Fibroblast of the aortic adventitia (primary cell): ENCODE results near the gene ANTKMT. TPM values are rescaled to one million over a fixed set of nuclear protein-coding genes. Genes with fewer than 3 reads are reported as not detected.

Experiments
- DNase-seq: peaks from one replicate; pipeline ENCODE4 v3.0.0-alpha.2; 2010; ENCODE audit warnings: low read depth
- H3K4me3 ChIP-seq: 2 replicates; pipeline ENCODE4 v1.5.1; 2011; ENCODE audit warnings: low read depth, mild to moderate bottlenecking, control low read depth, low read length, moderate library complexity
- total RNA-seq: library from RNA; depleted of rRNA; stranded (reverse); fragments of >200 nt; gene quantifications from 2 replicates; pipeline ENCODE4 v1.2.3, GENCODE V29; 2012; ENCODE audit warnings: low replicate concordance
- TF ChIP-seq, protein P1 (sequence below): IDR thresholded peaks from 2 replicates; pipeline ENCODE4 v1.5.1; 2011; ENCODE audit warnings: mild to moderate bottlenecking, low read length, control low read depth, inconsistent platforms; ENCODE audit not compliant: insufficient read depth

The ANTKMT gene
- total RNA-seq, 1 donor = 21.8 TPM

DNA sequence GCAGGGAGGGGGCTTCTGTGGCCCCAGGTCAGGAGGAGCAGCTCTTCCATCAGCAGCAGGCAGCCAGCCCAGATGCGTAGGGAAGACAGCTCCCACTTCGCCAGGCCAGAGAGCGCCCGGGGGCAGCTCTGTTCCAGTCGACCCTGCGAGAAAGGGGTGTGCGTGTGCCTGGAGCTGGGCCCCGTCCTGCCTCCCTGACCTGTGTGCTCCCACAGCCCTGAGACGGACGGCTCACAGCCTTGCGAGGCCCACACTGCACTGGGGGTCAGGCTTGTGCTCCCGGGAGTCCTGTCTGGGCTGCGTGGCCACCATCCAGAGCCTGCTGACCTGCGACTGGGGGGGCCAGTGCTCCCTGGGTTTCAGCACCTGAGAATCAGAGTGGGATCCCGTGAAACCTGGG, 39.1 kb downstream of the ANTKMT start:
- H3K4me3 ChIP-seq = no peak overlapping the region
- TF ChIP-seq, protein P1, sequence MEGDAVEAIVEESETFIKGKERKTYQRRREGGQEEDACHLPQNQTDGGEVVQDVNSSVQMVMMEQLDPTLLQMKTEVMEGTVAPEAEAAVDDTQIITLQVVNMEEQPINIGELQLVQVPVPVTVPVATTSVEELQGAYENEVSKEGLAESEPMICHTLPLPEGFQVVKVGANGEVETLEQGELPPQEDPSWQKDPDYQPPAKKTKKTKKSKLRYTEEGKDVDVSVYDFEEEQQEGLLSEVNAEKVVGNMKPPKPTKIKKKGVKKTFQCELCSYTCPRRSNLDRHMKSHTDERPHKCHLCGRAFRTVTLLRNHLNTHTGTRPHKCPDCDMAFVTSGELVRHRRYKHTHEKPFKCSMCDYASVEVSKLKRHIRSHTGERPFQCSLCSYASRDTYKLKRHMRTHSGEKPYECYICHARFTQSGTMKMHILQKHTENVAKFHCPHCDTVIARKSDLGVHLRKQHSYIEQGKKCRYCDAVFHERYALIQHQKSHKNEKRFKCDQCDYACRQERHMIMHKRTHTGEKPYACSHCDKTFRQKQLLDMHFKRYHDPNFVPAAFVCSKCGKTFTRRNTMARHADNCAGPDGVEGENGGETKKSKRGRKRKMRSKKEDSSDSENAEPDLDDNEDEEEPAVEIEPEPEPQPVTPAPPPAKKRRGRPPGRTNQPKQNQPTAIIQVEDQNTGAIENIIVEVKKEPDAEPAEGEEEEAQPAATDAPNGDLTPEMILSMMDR = no peak
- no peak for DNase-seq

DNA sequence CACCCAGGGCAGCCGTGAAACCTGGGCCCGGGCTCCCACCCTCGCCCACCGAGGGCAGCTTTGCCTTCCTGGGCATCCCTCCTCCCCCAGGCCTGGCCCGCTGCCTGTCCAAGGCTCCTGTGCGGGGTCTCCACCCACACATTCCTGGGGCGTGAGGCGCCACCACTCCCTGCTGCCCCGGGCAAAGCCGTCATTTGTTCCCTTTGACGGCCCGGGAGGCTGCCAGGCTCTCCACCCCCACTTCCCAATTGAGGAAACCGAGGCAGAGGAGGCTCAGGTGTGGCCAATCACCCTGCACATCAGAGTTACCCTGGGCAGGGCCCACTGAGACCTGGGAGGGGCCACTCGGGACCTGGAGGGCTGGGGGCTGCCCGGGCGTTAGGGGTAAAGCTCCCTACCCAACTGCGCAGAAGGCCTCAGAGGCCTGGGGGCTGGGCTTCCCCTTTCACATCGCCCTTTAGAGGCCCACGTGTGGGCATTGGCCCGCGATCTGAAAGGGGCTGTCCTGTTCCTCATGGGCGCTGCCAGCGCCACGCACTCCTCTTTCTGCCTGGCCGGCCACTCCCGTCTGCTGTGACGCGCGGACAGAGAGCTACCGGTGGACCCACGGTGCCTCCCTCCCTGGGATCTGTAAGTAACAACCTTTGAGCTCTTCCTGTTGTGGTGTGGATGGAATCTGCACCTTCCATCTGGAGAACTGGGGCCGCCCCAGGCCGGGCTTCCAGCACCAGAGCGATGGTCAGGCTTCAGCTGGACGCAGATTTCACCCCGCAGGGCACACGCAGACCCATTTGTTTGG, 39.8 kb downstream of the ANTKMT start, which contains the start of gene MSLN:
Gene MSLN, plus strand, starts transcription at position 190 of the 799 bp plus-strand sequence. CDS start 1,947 bp downstream, outside the sequence.
- H3K4me3 ChIP-seq = no peak within 1 kb of the TSS
- TF ChIP-seq, protein P1 = no peak
- DNase-seq = no peak

DNA sequence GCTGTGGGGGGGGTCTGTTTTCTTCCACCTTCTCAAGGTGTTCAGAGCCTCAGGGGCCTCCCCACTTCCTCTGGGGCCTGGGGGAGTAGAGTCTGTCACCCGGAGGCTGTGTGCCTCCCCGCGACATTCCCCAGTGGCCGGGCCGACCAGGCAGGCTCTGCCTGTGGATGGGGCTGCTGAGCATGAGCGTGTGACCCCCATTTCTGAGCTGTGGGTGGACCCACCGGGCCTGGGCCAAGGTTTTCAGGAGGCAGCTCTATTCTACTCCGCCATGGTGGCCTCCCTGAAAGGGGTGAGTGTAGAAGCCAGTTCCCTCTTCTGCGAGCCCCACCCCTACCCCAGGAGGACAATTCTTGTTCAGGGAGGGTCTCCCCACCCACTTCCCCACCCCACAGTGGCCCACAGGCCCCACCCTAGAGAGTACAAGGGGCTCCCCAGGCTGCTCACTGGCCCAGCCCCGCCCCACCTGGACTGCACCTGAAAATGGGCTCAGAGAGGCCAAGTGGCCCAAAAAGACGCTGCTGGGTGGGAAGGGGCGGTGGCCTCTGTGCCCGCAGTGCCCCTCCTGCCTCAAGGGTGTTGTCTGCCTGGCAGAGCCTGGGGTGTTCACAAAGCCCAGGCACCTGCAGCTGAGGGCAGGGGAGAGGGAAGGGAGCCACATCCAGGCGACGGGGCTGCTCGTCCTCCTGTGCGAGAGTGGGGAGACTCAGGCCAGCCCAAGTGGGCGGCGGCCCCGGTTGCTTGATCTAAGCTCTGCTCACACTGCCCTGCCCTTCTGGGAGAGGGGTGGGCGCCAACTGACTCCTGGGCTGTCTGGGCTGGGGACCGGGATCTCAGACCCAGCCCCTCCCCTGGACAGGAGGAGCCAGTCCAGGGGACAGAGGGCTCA, 40.9 kb downstream of the ANTKMT start:
- no peak overlapping the region for H3K4me3 ChIP-seq
- TF ChIP-seq, protein P1 = no peak
- DNase-seq = no peak

DNA sequence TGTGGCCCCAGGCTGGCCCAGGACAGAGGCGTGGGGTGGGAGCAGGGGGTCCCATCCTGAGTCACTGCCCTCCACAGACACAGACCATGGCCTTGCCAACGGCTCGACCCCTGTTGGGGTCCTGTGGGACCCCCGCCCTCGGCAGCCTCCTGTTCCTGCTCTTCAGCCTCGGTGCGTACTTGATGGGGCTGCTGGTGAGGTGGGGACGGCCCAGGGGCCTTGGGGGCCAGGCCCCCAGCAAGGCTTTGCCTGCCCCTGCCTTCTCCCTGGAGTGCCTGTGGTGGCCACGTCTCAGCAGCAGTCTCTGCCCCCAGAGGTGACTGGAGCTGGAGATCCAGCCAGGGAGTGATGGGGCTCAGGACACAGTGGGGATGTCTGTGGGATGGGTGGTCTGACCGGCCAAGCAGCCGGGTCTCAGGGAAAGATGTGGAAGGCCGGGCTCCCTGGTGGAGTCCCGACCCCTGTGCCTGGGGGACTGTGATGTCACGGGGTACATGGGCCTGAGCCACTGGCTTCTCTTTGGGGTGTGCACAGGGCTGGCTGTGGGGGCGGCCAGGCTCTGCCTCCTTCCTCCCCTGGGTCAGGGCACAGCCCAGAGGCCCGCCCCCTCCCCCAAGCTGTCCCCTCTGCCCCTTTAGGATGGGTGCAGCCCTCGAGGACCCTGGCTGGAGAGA, 41.8 kb downstream of the ANTKMT start:
- H3K4me3 ChIP-seq = no peak overlapping the region
- TF ChIP-seq, protein P1 = no peak
- DNase-seq = no peak

DNA sequence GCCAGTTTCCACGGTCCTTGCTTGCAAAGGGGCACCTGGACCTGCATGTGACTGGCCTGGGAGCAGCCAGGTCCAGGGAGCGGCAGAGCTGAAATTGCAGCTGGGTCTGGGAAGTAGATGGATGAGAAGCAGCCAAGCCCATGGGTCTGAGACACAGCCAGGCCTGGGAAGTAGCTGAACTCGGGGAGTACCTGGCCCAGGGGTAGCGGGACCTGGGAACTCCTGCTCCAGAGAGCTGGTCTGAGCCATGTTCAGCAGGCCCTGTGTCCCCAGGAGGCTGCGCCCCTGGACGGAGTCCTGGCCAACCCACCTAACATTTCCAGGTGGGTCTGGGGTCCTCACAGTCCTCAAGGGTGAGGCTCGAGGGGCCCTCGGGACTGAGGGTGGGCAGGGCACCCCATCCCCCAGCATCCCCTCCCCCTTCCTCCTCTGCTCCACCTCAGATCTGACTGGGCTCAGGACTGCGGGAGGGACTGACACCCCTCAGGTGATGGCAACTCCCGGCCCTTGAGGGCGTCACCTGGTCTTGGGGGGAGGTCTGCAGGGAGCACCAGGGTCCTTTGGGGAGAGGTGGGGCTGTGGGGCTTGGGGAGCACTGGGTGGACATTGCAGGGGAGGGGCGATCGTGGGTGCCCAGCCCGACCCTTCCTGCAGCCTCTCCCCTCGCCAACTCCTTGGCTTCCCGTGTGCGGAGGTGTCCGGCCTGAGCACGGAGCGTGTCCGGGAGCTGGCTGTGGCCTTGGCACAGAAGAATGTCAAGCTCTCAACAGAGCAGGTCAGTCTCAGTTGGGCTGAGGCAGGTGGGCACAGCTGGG, 42.6 kb downstream of the ANTKMT start:
- TF ChIP-seq, protein P1 = no peak
- no peak overlapping the region for H3K4me3 ChIP-seq
- DNase-seq = no peak
